Neuronal stem cell (in vitro differentiated cells): ENCODE data around the gene SLC25A45.

ENCODE experiments used
- DNase-seq: peaks from one replicate; pipeline ENCODE4 v3.0.0-alpha.2; 2013; ENCODE audit warnings: low spot score
- H2AFZ ChIP-seq: one replicate; pipeline ENCODE4 v1.6.1; 2013; ENCODE audit warnings: mild to moderate bottlenecking, low read length, inconsistent platforms
- H2AK5ac ChIP-seq: 2 replicates; pipeline ENCODE4 v1.6.1; 2013; ENCODE audit warnings: low read depth, mild to moderate bottlenecking, inconsistent platforms, low read length, moderate library complexity, mixed read lengths
- H2BK120ac ChIP-seq: 2 replicates; pipeline ENCODE4 v1.6.1; 2013; ENCODE audit warnings: low read depth, mild to moderate bottlenecking, inconsistent platforms, low read length, moderate library complexity, mixed read lengths
- H2BK12ac ChIP-seq: one replicate; pipeline ENCODE4 v1.6.1; 2013; ENCODE audit warnings: low read length, inconsistent platforms
- H2BK15ac ChIP-seq: 2 replicates; pipeline ENCODE4 v1.6.1; 2013; ENCODE audit warnings: mild to moderate bottlenecking, low read length, inconsistent platforms, mixed read lengths
- H2BK5ac ChIP-seq: one replicate; pipeline ENCODE4 v1.6.1; 2013; ENCODE audit warnings: inconsistent platforms, mild to moderate bottlenecking, low read length, moderate library complexity
- H3K14ac ChIP-seq: one replicate; pipeline ENCODE4 v1.6.1; 2013; ENCODE audit warnings: low read length, inconsistent platforms
- H3K18ac ChIP-seq: 2 replicates; pipeline ENCODE4 v1.6.1; 2013; ENCODE audit warnings: low read length, inconsistent platforms
- H3K23ac ChIP-seq: 2 replicates; pipeline ENCODE4 v1.6.1; 2013; ENCODE audit warnings: low read depth, mild to moderate bottlenecking, mixed read lengths, low read length, inconsistent platforms; ENCODE audit not compliant: poor library complexity
- H3K27ac ChIP-seq: replicated peaks from 3 replicates; pipeline ENCODE4 v1.5.1; 2013; ENCODE audit warnings: low read length, inconsistent platforms
- H3K27me3 ChIP-seq, 3 experiments: 2 replicates each; pipeline ENCODE4 v1.6.1; 2013; ENCODE audit warnings: low read length in 3 of 3, mild to moderate bottlenecking in 2 of 3, inconsistent platforms in 1 of 3, low read depth in 1 of 3, mixed read lengths in 1 of 3, moderate library complexity in 1 of 3; ENCODE audit not compliant: control insufficient read depth in 3 of 3, insufficient read depth in 3 of 3
- H3K36me3 ChIP-seq, 2 donors: replicated peaks in 1 of 2; 2 replicates each; pipeline ENCODE4 v1.6.1; 2013; ENCODE audit warnings: low read length in 2 of 2; ENCODE audit not compliant: control insufficient read depth in 2 of 2, insufficient read depth in 2 of 2
- H3K4ac ChIP-seq: 2 replicates; pipeline ENCODE4 v1.6.1; 2013; ENCODE audit warnings: inconsistent platforms, mild to moderate bottlenecking, low read length, moderate library complexity
- H3K4me1 ChIP-seq, 2 donors: 1 replicate in 1 of 2; 2 replicates in 1 of 2; pipeline ENCODE4 v1.6.1; 2013; ENCODE audit warnings: low read length in 2 of 2, low read depth in 1 of 2; ENCODE audit not compliant: control insufficient read depth in 2 of 2, insufficient read depth in 1 of 2
- H3K4me2 ChIP-seq: one replicate; pipeline ENCODE4 v1.6.1; 2013; ENCODE audit warnings: mild to moderate bottlenecking, low read length, inconsistent platforms; ENCODE audit not compliant: insufficient read depth, poor library complexity, severe bottlenecking
- H3K4me3 ChIP-seq, 2 donors: 2 replicates each; pipeline ENCODE4 v1.5.1; 2013; ENCODE audit warnings: low read length in 2 of 2, mild to moderate bottlenecking in 2 of 2, inconsistent platforms in 1 of 2, moderate library complexity in 1 of 2
- H3K79me1 ChIP-seq: one replicate; pipeline ENCODE4 v1.6.1; 2013; ENCODE audit warnings: low read depth, mild to moderate bottlenecking, inconsistent platforms, low read length, moderate library complexity
- H3K9ac ChIP-seq: one replicate; pipeline ENCODE4 v1.6.1; 2013; ENCODE audit warnings: mild to moderate bottlenecking, low read depth, low read length, inconsistent platforms; ENCODE audit not compliant: poor library complexity
- H3K9me3 ChIP-seq, 2 donors: replicated peaks in 1 of 2; 2 replicates each; pipeline versions ENCODE3 to v1.6.1; 2013; ENCODE audit warnings: low read length in 2 of 2, mild to moderate bottlenecking in 2 of 2, inconsistent platforms in 1 of 2, low read depth in 1 of 2, mixed read lengths in 1 of 2, moderate library complexity in 1 of 2; ENCODE audit not compliant: control insufficient read depth in 2 of 2, insufficient read depth in 1 of 2
- H4K8ac ChIP-seq: one replicate; pipeline ENCODE4 v1.6.1; 2013; ENCODE audit warnings: low read depth, mild to moderate bottlenecking, inconsistent platforms, low read length, moderate library complexity
- H4K91ac ChIP-seq: one replicate; pipeline ENCODE4 v1.6.1; 2013; ENCODE audit warnings: low read length, low read depth, mild to moderate bottlenecking, inconsistent platforms; ENCODE audit not compliant: poor library complexity
- WGBS, 2 donors: extraction: QIAGEN DNeasy Blood & Tissue Kit; methylation state at CpG; one replicate each; pipeline ENCODE4 v1.1.7; 2013; ENCODE audit warnings: missing lambda C conversion rate in 2 of 2, mixed read lengths in 1 of 2; ENCODE audit not compliant: insufficient read length in 2 of 2, insufficient replicate concordance in 1 of 2; ENCODE audit errors: extremely low coverage in 2 of 2; 5-methylcytosine and 5-hydroxymethylcytosine counted together

SLC25A45 gene

GRCh38 chr11:65425105-65425970 is 42.9 kb upstream of the SLC25A45 start:
- Histone ChIP-seq H3K4me2 (no peak overlapping the region), H3K9me3 (no peaks in the 10 kb centered on the region), H2AK5ac (no peak overlapping the region), H3K27me3 (no peaks in the 10 kb centered on the region), H3K79me1 (peaks cover 6% of the 10 kb centered on the region), H3K14ac (no peak overlapping the region), H2BK15ac (no peak overlapping the region), H2AFZ (no peak overlapping the region), H3K27ac (no peak overlapping the region), H2BK120ac (no peak overlapping the region), H3K4ac (no peak overlapping the region), H4K8ac (no peak overlapping the region), H4K91ac (no peak overlapping the region), H3K23ac (no peak overlapping the region), H3K9ac (no peak overlapping the region), H2BK12ac (no peak overlapping the region), H3K4me1 (peaks cover 32 to 40% of the 10 kb centered on the region in 2 donors), H3K18ac (no peak overlapping the region), H2BK5ac (no peak overlapping the region), H3K36me3 (peaks cover 3 to 65% of the 10 kb centered on the region in 2 donors), H3K4me3 (peak overlapping the region in 1 of 2 donors; percentile 88)
- DNase-seq = no peak
- WGBS, 2 donors = no CpG with 5 or more reads among the region's 9 CpGs

- Histone ChIP-seq H3K18ac (no peak overlapping the region), H3K4me3 (peak overlapping the region; percentile 12 to 88), H4K8ac (no peak overlapping the region), H3K79me1 (peaks cover 6% of the 10 kb centered on the region), H3K27ac (no peak overlapping the region), H3K14ac (no peak overlapping the region), H3K9me3 (no peaks in the 10 kb centered on the region), H3K4me2 (no peak overlapping the region), H3K36me3 (peaks cover 3 to 57% of the 10 kb centered on the region in 2 donors), H3K4ac (no peak overlapping the region), H4K91ac (no peak overlapping the region), H2AK5ac (no peak overlapping the region), H2AFZ (no peak overlapping the region), H2BK120ac (no peak overlapping the region), H3K9ac (no peak overlapping the region), H2BK15ac (no peak overlapping the region), H2BK12ac (no peak overlapping the region), H3K23ac (no peak overlapping the region), H3K27me3 (no peaks in the 10 kb centered on the region), H2BK5ac (no peak overlapping the region), H3K4me1 (peaks cover 36 to 45% of the 10 kb centered on the region in 2 donors)
- DNase-seq = no peak
- WGBS, 2 donors = no CpG with 5 or more reads among the region's 18 CpGs
These were observed 42.0 kb upstream of the SLC25A45 start for GRCh38 chr11:65424205-65425104.

GRCh38 chr11:65423516-65424204 is 41.2 kb upstream of the SLC25A45 start:
- peaks cover 6% of the 10 kb centered on the region for H3K79me1 ChIP-seq
- peak overlapping the region; percentile 97 for H2BK12ac ChIP-seq
- no peak overlapping the region for H4K8ac ChIP-seq
- no peaks in the 10 kb centered on the region for H3K9me3 ChIP-seq
- H3K18ac ChIP-seq = peak overlapping the region; percentile 62
- H2BK120ac ChIP-seq = no peak overlapping the region
- H3K4me1 ChIP-seq = peaks cover 42% of the 10 kb centered on the region in 2 donors
- H3K36me3 ChIP-seq = peaks cover 3 to 50% of the 10 kb centered on the region in 2 donors
- H3K4ac ChIP-seq = no peak overlapping the region
- H2BK15ac ChIP-seq = peak overlapping the region; percentile 71
- H3K14ac ChIP-seq = peak overlapping the region; percentile 2
- no peaks in the 10 kb centered on the region for H3K27me3 ChIP-seq
- H3K27ac ChIP-seq = no peak overlapping the region
- H4K91ac ChIP-seq = no peak overlapping the region
- peak overlapping the region; percentile 99 for H2AK5ac ChIP-seq
- peak overlapping the region; percentile 79 for H3K4me2 ChIP-seq
- no peak overlapping the region for H3K9ac ChIP-seq
- peak overlapping the region; percentile 81 to 88 for H3K4me3 ChIP-seq
- H2BK5ac ChIP-seq = peak overlapping the region; percentile 98
- no peak for DNase-seq
- no peak overlapping the region for H2AFZ ChIP-seq
- WGBS, 2 donors = no CpG with 5 or more reads among the region's 19 CpGs
- H3K23ac ChIP-seq = peak overlapping the region; percentile 100
